HepG2 (cell line): ENCODE measurements around the gene PCYT2. TPM values are rescaled to one million over a fixed set of nuclear protein-coding genes. Genes with fewer than 3 reads are reported as not detected.

Source experiments
- ARID3A ChIP-seq: IDR thresholded peaks from 2 replicates; pipeline ENCODE4 v1.6.1; 2012; ENCODE audit warnings: low read depth, low read length, improper control_type of control experiment
- CENPBD1 ChIP-seq: sonication (generic); formaldehyde crosslinking; IDR thresholded peaks from 2 replicates; pipeline ENCODE4 v1.8.0; 2022; ENCODE audit warnings: missing genetic modification reagents, low read depth, mild to moderate bottlenecking, borderline replicate concordance
- FUBP1 ChIP-seq: sonication (generic); formaldehyde crosslinking; IDR thresholded peaks from 2 replicates; pipeline ENCODE4 v1.5.1; 2020; ENCODE audit warnings: missing genetic modification reagents, mild to moderate bottlenecking, borderline replicate concordance
- HES4 ChIP-seq: sonication (generic); formaldehyde crosslinking; IDR thresholded peaks from 2 replicates; pipeline ENCODE4 v1.9.0; 2021; ENCODE audit warnings: mild to moderate bottlenecking, missing genetic modification reagents, borderline replicate concordance
- KAT7 ChIP-seq: IDR thresholded peaks from 2 replicates; pipeline ENCODE4 v1.6.1; 2018; ENCODE audit warnings: borderline replicate concordance, missing compliant biosample characterization
- NFYC ChIP-seq: IDR thresholded peaks from 2 replicates; pipeline ENCODE4 v1.6.1; 2016; ENCODE audit warnings: missing genetic modification reagents, missing compliant biosample characterization
- SYNCRIP ChIP-seq: fragments of 200-400 bp; formaldehyde crosslinking; IDR thresholded peaks from 2 replicates; pipeline ENCODE4 v1.6.1; 2018; ENCODE audit warnings: mild to moderate bottlenecking, low read depth, low read length; ENCODE audit not compliant: insufficient read depth
- ZBTB46 ChIP-seq: sonication (generic); formaldehyde crosslinking; IDR thresholded peaks from 2 replicates; pipeline ENCODE4 v1.4.0; 2020; ENCODE audit warnings: mild to moderate bottlenecking, missing genetic modification reagents, borderline replicate concordance
- ZNF773 ChIP-seq: sonication (generic); formaldehyde crosslinking; IDR thresholded peaks from 2 replicates; pipeline ENCODE4 v1.4.0; 2020; ENCODE audit warnings: missing genetic modification reagents, borderline replicate concordance
- polyA plus RNA-seq, 8 experiments: library from polyadenylated mRNA; depleted of rRNA in 3 of 8; stranded (reverse) in 7 of 8; unstranded in 1 of 8; fragments of >200 nt; fragmentation: Illumina TruSeq in 4 of 8; extraction: Trizol in 4 of 8; gene quantifications; 2 replicates each; pipeline versions ENCODE4 v1.2.1 to v1.2.3, GENCODE V29; 2011 to 2016; ENCODE audit warnings: low read depth in 4 of 8, missing spikeins in 1 of 8, mixed read lengths in 1 of 8; ENCODE audit not compliant: insufficient read depth in 1 of 8
- total RNA-seq, 5 experiments: library from RNA; depleted of rRNA; stranded (reverse); fragments of >200 nt; fragmentation: Illumina TruSeq; extraction: Trizol; gene quantifications; 2 replicates each; pipeline ENCODE4 v1.2.3, GENCODE V29; 2016; ENCODE audit warnings: low read depth in 1 of 5
- TF ChIP-seq, protein P1 (sequence below): sonication (generic); formaldehyde crosslinking; IDR thresholded peaks from 2 replicates; pipeline ENCODE4 v1.5.0; 2020; ENCODE audit warnings: missing genetic modification reagents
- TF ChIP-seq, protein P2 (sequence below): sonication (generic); formaldehyde crosslinking; IDR thresholded peaks from 2 replicates; pipeline ENCODE4 v1.4.0; 2020; ENCODE audit warnings: missing genetic modification reagents

Gene PCYT2
- total and polyA plus RNA-seq, 2 of the 13 experiments (the other 11 are each of a cell fraction or from before 2014, with no cell fraction given): 147 to 297 TPM

DNA sequence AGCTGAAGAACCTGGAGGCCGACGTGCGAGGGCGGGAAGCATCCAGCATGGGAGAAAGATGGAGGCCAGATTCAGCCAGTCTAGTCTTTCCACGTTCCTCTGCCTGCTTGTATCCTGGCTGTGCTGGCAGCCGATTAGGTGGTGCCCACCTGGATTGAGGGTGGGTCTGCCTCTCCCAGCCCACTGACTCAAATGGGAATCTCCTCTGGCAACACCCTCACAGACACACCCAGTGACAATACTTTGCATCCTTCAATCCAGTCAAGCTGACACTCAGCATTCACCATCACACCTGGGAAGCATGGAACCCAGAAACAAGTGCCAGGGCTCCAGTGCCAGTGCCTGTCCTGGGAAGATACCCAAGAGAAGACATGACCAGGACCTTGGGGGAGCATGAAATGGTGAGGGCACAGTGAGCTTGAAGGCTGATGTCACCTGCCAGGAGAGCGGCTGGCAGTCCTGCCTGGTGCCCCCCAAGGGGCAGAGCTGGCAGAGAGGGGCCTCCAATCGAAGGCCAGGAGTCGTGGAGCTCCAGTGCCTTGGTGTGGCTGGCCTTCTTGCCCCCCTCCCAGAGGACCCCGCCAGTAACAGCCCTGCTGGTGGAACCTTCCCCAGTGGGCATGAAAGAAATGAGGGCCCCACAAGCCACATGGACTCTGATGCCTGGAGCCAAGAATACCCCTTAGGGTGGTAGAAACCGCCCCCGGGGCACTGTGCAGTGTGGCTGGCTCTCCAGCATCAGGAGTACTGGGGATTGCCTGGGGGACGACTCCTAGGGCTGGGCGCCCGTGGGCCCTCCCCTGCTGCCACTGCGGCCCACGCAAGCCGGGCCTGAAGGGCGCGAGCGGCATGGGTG is 9.8 kb downstream of the PCYT2 start (continued):
- no peak for TF ChIP-seq HES4
- no peak for TF ChIP-seq FUBP1 (CRISPR knock-in tag)
- TF ChIP-seq, protein P1, sequence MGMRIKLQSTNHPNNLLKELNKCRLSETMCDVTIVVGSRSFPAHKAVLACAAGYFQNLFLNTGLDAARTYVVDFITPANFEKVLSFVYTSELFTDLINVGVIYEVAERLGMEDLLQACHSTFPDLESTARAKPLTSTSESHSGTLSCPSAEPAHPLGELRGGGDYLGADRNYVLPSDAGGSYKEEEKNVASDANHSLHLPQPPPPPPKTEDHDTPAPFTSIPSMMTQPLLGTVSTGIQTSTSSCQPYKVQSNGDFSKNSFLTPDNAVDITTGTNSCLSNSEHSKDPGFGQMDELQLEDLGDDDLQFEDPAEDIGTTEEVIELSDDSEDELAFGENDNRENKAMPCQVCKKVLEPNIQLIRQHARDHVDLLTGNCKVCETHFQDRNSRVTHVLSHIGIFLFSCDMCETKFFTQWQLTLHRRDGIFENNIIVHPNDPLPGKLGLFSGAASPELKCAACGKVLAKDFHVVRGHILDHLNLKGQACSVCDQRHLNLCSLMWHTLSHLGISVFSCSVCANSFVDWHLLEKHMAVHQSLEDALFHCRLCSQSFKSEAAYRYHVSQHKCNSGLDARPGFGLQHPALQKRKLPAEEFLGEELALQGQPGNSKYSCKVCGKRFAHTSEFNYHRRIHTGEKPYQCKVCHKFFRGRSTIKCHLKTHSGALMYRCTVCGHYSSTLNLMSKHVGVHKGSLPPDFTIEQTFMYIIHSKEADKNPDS (CRISPR knock-in tag): peak; percentile 36; the same call in 1 of the 2 replicates
- no peak for TF ChIP-seq ZNF773 (CRISPR knock-in tag)
- TF ChIP-seq SYNCRIP: no peak
- no peak for TF ChIP-seq KAT7
- TF ChIP-seq ZBTB46: no peak
- no peak for TF ChIP-seq NFYC (CRISPR knock-in tag)
- no peak for TF ChIP-seq CENPBD1 (CRISPR knock-in tag)
- TF ChIP-seq, protein P2, sequence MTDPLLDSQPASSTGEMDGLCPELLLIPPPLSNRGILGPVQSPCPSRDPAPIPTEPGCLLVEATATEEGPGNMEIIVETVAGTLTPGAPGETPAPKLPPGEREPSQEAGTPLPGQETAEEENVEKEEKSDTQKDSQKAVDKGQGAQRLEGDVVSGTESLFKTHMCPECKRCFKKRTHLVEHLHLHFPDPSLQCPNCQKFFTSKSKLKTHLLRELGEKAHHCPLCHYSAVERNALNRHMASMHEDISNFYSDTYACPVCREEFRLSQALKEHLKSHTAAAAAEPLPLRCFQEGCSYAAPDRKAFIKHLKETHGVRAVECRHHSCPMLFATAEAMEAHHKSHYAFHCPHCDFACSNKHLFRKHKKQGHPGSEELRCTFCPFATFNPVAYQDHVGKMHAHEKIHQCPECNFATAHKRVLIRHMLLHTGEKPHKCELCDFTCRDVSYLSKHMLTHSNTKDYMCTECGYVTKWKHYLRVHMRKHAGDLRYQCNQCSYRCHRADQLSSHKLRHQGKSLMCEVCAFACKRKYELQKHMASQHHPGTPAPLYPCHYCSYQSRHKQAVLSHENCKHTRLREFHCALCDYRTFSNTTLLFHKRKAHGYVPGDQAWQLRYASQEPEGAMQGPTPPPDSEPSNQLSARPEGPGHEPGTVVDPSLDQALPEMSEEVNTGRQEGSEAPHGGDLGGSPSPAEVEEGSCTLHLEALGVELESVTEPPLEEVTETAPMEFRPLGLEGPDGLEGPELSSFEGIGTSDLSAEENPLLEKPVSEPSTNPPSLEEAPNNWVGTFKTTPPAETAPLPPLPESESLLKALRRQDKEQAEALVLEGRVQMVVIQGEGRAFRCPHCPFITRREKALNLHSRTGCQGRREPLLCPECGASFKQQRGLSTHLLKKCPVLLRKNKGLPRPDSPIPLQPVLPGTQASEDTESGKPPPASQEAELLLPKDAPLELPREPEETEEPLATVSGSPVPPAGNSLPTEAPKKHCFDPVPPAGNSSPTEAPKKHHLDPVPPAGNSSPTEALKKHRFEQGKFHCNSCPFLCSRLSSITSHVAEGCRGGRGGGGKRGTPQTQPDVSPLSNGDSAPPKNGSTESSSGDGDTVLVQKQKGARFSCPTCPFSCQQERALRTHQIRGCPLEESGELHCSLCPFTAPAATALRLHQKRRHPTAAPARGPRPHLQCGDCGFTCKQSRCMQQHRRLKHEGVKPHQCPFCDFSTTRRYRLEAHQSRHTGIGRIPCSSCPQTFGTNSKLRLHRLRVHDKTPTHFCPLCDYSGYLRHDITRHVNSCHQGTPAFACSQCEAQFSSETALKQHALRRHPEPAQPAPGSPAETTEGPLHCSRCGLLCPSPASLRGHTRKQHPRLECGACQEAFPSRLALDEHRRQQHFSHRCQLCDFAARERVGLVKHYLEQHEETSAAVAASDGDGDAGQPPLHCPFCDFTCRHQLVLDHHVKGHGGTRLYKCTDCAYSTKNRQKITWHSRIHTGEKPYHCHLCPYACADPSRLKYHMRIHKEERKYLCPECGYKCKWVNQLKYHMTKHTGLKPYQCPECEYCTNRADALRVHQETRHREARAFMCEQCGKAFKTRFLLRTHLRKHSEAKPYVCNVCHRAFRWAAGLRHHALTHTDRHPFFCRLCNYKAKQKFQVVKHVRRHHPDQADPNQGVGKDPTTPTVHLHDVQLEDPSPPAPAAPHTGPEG (CRISPR knock-in tag): no peak
- no peak for TF ChIP-seq ARID3A
